ENCODE data around the gene COL4A1. TPM values are rescaled to one million over a fixed set of nuclear protein-coding genes. Genes with fewer than 3 reads are reported as not detected.

Gene COL4A1
- polyA plus RNA-seq, 2 of the 4 experiments (the other 2 are of a cell fraction) = 23.8 to 71.3 TPM

DNA sequence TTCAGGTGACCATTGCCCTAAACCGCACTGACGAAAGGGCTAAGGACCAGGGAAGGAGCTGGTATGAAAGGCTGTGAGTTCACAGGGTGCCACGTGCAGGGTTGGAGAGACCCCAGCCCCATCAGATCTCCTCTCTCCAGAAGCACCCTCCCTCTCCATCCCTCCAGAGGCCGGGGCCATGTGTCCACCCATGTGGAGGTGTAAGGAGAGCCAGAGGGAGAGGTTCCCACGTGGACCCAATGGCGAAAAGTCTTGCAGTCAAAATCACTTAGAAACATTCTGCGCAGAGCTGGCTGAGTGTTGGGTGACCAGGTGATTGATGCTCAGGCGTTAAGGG, 168.3 kb downstream of the COL4A1 start:
- TF ChIP-seq POLR2AphosphoS2 (conservative IDR thresholded peaks at IDR 0.05; ENCODE audit: low read length) = no peak
- TF ChIP-seq RAD21 (conservative IDR thresholded peaks at IDR 0.05 in 1 of 2, IDR thresholded peaks at IDR 0.05 in 1 of 2) = 0 out of 5 replicates have a peak, but pooled peaks of 1 of the 2 experiments have one; percentile 1
- TF ChIP-seq NPAS2 (CRISPR knock-in tag; IDR thresholded peaks at IDR 0.05; ENCODE audit: borderline replicate concordance) = no peak
- no peak for TF ChIP-seq JUN (IDR thresholded peaks at IDR 0.05)
- ATAC-seq = peak; percentile 60 to 69; a peak in 5 of 6 replicates
- H3K4me1 ChIP-seq = peaks cover 7% of the 10 kb centered on the region; the same call in 1 of the 3 replicates
- peak overlapping the region; percentile 89 for H3K4me2 ChIP-seq
- H3K9me3 ChIP-seq = no peaks in the 10 kb centered on the region
- no peak for FAIRE-seq
- ChIA-PET CTCF (interaction anchor here (1.3 to 3.0 kb wide), 3 partner anchors 9 to 22 kb away, joined by 3 to 11 read pairs (median 10); no protein-coding TSS in a partner anchor), POLR2A (no interaction called here)
- peak in 1 of 2 experiments; percentile 21 for DNase-seq (ENCODE audit: low read depth in 1 of 2, low spot score in 1 of 2)
- peak overlapping the region; percentile 84 to 91 for H3K27ac ChIP-seq
- peak overlapping the region; percentile 64 for H3K4me3 ChIP-seq
- WGBS (ENCODE audit: missing lambda C conversion rate) = 81% methylated on average over 6 of the region's 8 CpGs

DNA sequence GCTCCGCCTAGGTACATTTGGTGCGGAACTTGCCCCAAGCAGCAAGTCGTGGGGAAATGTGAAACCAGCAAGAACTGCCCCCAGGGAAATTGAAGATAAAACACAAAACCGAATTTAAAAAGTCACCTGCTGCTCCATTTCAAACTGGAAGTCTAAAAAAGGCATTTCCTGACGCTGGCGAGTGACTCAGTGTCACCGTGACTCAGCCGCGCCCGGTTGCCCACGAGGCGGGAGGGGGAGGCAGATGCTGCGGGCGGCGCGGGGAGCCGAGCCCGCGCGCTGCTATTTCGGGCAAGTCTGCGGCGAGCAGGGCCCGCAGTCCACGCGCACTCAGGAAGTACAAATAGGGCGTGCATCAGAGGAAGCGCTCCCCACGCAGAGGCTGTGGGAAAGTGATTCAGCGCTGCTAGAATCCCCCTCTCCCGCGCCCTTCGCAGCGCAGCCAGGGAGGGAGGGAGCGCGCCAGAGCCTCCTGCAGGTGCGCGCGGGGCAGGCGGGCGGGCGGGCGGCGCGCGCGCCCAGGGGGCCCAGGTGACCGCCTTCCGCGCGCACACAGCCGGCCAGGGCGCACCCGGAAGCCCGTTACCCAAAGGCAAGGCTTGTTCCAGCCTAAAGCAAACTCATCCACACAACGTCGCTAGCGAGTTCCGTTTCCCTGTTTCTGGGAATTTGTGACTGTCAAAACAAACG, 168.8 kb downstream of the COL4A1 start:
- ATAC-seq (peak; percentile 85 to 86), DNase-seq (ENCODE audit: low read depth in 1 of 2, low spot score in 1 of 2) (peak; percentile 57 to 66), FAIRE-seq (no peak)
- peak overlapping the region; percentile 64 for H3K4me3 ChIP-seq
- H3K27ac ChIP-seq = peak overlapping the region; percentile 84 to 91
- CTCF ChIA-PET = interaction anchor here (0.6 to 3.0 kb wide), 4 partner anchors 9 to 1179 kb away, joined by 3 to 11 read pairs (median 6); no protein-coding TSS in a partner anchor
- H3K9me3 ChIP-seq = no peaks in the 10 kb centered on the region
- peak overlapping the region; percentile 89 for H3K4me2 ChIP-seq
- TF ChIP-seq RAD21 (conservative IDR thresholded peaks at IDR 0.05 in 1 of 2, IDR thresholded peaks at IDR 0.05 in 1 of 2) (0 out of 5 replicates have a peak, but pooled peaks of 1 of the 2 experiments have one; percentile 10), ZSCAN20 (CRISPR knock-in tag; IDR thresholded peaks at IDR 0.05) (no peak), MAFK (IDR thresholded peaks at IDR 0.05; ENCODE audit: partially characterized antibody) (peak; percentile 11), CEBPB (IDR thresholded peaks at IDR 0.05) (no peak), CHD4 (IDR thresholded peaks at IDR 0.05; ENCODE audit: borderline replicate concordance) (no peak), FOSL2 (IDR thresholded peaks at IDR 0.05) (peak; percentile 26; the same call in 1 of the 2 replicates), FOSL2 (CRISPR knock-in tag; IDR thresholded peaks at IDR 0.05) (peak; percentile 81), HEYL (CRISPR knock-in tag; IDR thresholded peaks at IDR 0.05) (no peak), NFE2L2 (conservative IDR thresholded peaks at IDR 0.05; ENCODE audit: low read length) (peak; percentile 22; the same call in 1 of the 2 replicates), POLR2AphosphoS2 (conservative IDR thresholded peaks at IDR 0.05; ENCODE audit: low read length) (no peak), EHF (CRISPR knock-in tag; IDR thresholded peaks at IDR 0.05) (no peak), HOXA7 (CRISPR knock-in tag; IDR thresholded peaks at IDR 0.05) (0 out of 2 replicates have a peak, but pooled peaks have one; percentile 46), MYC (IDR thresholded peaks at IDR 0.05; ENCODE audit: borderline replicate concordance, low read length) (peak; percentile 51; the same call in 1 of the 2 replicates), JUNB (IDR thresholded peaks at IDR 0.05) (0 out of 2 replicates have a peak, but pooled peaks have one; percentile 32)
- H3K4me1 ChIP-seq = peaks cover 7% of the 10 kb centered on the region; the same call in 1 of the 3 replicates
- 1% methylated on average over 4 of the region's 60 CpGs for WGBS (ENCODE audit: missing lambda C conversion rate)
- POLR2A ChIA-PET = no interaction called here

DNA sequence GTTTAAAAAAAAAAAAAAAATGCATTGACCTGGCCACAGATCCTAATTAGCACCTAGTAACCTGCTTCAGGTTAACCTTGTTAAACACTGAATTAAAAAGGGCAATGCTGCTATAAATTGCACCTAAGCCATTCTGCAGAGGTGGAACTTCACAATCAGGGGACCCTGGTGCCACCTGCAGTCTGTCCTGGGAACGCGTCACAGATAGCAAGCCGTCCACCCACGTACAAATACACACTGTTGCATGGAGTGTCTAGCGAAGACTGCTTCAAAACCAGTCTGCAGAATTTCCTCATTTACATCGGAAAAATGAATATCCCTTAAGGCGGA, 169.3 kb downstream of the COL4A1 start:
- TF ChIP-seq SREBF2 (IDR thresholded peaks at IDR 0.05) (no peak), JUNB (IDR thresholded peaks at IDR 0.05) (no peak), RCOR1 (IDR thresholded peaks at IDR 0.05; ENCODE audit: low read depth, low read length) (no peak), NPAS2 (CRISPR knock-in tag; IDR thresholded peaks at IDR 0.05; ENCODE audit: borderline replicate concordance) (no peak), RAD21 (conservative IDR thresholded peaks at IDR 0.05 in 1 of 2, IDR thresholded peaks at IDR 0.05 in 1 of 2) (peak; percentile 48 to 60; a peak in 4 of 5 replicates), EHMT2 (IDR thresholded peaks at IDR 0.05; ENCODE audit: low read depth) (no peak), KDM5A (IDR thresholded peaks at IDR 0.05) (0 out of 2 replicates have a peak, but pooled peaks have one; percentile 18), SMC3 (IDR thresholded peaks at IDR 0.05) (peak; percentile 33; the same call in 2 of the 3 replicates), POLR2AphosphoS2 (conservative IDR thresholded peaks at IDR 0.05; ENCODE audit: low read length) (no peak), HDAC2 (IDR thresholded peaks at IDR 0.05) (no peak)
- TF ChIP-seq, protein P1, sequence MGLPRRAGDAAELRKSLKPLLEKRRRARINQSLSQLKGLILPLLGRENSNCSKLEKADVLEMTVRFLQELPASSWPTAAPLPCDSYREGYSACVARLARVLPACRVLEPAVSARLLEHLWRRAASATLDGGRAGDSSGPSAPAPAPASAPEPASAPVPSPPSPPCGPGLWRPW (IDR thresholded peaks at IDR 0.05) = no peak
- TF ChIP-seq, protein P2, sequence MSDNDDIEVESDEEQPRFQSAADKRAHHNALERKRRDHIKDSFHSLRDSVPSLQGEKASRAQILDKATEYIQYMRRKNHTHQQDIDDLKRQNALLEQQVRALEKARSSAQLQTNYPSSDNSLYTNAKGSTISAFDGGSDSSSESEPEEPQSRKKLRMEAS (IDR thresholded peaks at IDR 0.05) = no peak
- TF ChIP-seq, protein P3, sequence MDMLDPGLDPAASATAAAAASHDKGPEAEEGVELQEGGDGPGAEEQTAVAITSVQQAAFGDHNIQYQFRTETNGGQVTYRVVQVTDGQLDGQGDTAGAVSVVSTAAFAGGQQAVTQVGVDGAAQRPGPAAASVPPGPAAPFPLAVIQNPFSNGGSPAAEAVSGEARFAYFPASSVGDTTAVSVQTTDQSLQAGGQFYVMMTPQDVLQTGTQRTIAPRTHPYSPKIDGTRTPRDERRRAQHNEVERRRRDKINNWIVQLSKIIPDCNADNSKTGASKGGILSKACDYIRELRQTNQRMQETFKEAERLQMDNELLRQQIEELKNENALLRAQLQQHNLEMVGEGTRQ (IDR thresholded peaks at IDR 0.05) = no peak
- TF ChIP-seq, protein P4, sequence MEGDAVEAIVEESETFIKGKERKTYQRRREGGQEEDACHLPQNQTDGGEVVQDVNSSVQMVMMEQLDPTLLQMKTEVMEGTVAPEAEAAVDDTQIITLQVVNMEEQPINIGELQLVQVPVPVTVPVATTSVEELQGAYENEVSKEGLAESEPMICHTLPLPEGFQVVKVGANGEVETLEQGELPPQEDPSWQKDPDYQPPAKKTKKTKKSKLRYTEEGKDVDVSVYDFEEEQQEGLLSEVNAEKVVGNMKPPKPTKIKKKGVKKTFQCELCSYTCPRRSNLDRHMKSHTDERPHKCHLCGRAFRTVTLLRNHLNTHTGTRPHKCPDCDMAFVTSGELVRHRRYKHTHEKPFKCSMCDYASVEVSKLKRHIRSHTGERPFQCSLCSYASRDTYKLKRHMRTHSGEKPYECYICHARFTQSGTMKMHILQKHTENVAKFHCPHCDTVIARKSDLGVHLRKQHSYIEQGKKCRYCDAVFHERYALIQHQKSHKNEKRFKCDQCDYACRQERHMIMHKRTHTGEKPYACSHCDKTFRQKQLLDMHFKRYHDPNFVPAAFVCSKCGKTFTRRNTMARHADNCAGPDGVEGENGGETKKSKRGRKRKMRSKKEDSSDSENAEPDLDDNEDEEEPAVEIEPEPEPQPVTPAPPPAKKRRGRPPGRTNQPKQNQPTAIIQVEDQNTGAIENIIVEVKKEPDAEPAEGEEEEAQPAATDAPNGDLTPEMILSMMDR (IDR thresholded peaks at IDR 0.05) = peak; percentile 51
- TF ChIP-seq, protein P5, sequence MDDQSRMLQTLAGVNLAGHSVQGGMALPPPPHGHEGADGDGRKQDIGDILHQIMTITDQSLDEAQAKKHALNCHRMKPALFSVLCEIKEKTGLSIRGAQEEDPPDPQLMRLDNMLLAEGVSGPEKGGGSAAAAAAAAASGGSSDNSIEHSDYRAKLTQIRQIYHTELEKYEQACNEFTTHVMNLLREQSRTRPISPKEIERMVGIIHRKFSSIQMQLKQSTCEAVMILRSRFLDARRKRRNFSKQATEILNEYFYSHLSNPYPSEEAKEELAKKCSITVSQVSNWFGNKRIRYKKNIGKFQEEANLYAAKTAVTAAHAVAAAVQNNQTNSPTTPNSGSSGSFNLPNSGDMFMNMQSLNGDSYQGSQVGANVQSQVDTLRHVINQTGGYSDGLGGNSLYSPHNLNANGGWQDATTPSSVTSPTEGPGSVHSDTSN (IDR thresholded peaks at IDR 0.05) = no peak
- no peak for FAIRE-seq
- POLR2A ChIA-PET = no interaction called here
- Histone ChIP-seq H3K4me2 (peak overlapping the region; percentile 89), H3K9me3 (no peaks in the 10 kb centered on the region), H3K4me3 (peak overlapping the region; percentile 64), H3K4me1 (peaks cover 7% of the 10 kb centered on the region; the same call in 1 of the 3 replicates), H3K27ac (peak overlapping the region; percentile 84 to 91)
- ATAC-seq = peak; percentile 78 to 83
- 0% methylated on average over 7 of the region's 7 CpGs for WGBS (ENCODE audit: missing lambda C conversion rate)
- CTCF ChIA-PET = interaction anchor here (0.6 to 3.0 kb wide), 5 partner anchors 8 to 1178 kb away, joined by 3 to 11 read pairs (median 6); no protein-coding TSS in a partner anchor
- DNase-seq (ENCODE audit: low read depth in 1 of 2, low spot score in 1 of 2) = peak; percentile 56 to 63

Measured in A549 (cell line).